Measurements from ENCODE around the gene STK17A.

Gene STK17A

GRCh38 chr7:43652364-43652763 is 69.5 kb downstream of the STK17A start:
- H3K27ac ChIP-seq: no peak overlapping the region
- TF ChIP-seq CTCF (conservative IDR thresholded peaks at IDR 0.05): no peak

GRCh38 chr7:43653466-43653865 is 70.6 kb downstream of the STK17A start:
- TF ChIP-seq CTCF (conservative IDR thresholded peaks at IDR 0.05): no peak
- no peak overlapping the region for H3K27ac ChIP-seq

GRCh38 chr7:43653891-43654504 is 71.1 kb downstream of the STK17A start:
- no peak for TF ChIP-seq CTCF (conservative IDR thresholded peaks at IDR 0.05)
- H3K27ac ChIP-seq: no peak overlapping the region

- TF ChIP-seq CTCF (conservative IDR thresholded peaks at IDR 0.05): no peak
- H3K27ac ChIP-seq: no peak overlapping the region
Measured at GRCh38 chr7:43655584-43655983, 72.7 kb downstream of the STK17A start.

GRCh38 chr7:43656997-43657396 is 74.1 kb downstream of the STK17A start:
- TF ChIP-seq CTCF (conservative IDR thresholded peaks at IDR 0.05): no peak
- H3K27ac ChIP-seq: no peak overlapping the region

GRCh38 chr7:43658718-43659548 is 76.0 kb downstream of the STK17A start:
- no peak overlapping the region for H3K27ac ChIP-seq
- TF ChIP-seq CTCF (conservative IDR thresholded peaks at IDR 0.05): no peak

- TF ChIP-seq CTCF (conservative IDR thresholded peaks at IDR 0.05): no peak
- H3K27ac ChIP-seq: no peak overlapping the region
Measured at GRCh38 chr7:43659549-43659896, 76.6 kb downstream of the STK17A start.

Data from VCaP (cell line).